PC-9 (cell line): Measurements from ENCODE around the gene FAM174C. TPM values are rescaled to one million over a fixed set of nuclear protein-coding genes. Genes with fewer than 3 reads are reported as not detected.

Experiments
- BruUV-seq: library from RNA; stranded (reverse); fragments of 400-500 nt; replicated peaks from 2 replicates; lab custom pipeline; 2021; lab: Mats Ljungman, UMichigan
- CTCF ChIA-PET: fragments of 300-600 bp; sonication (Branson Sonifier 250); formaldehyde crosslinking; loops from one replicate; lab custom pipeline; 2022; ENCODE audit warnings: antibody characterized with exemption; lab: Charles Lee
- POLR2A ChIA-PET: fragments of 300-600 bp; sonication (Branson Sonifier 250); formaldehyde crosslinking; loops from one replicate; lab custom pipeline; 2022; ENCODE audit warnings: antibody characterized with exemption; ENCODE audit not compliant: unreplicated experiment; lab: Charles Lee
- DNase-seq, 2 experiments: peaks; one replicate each; pipeline versions ENCODE4 v3.0.0 to v3.0.0-alpha.2; 2015 to 2022; ENCODE audit warnings: mixed read lengths in 1 of 2
- H2AFZ ChIP-seq: fragments of 200-600 bp; sonication (generic); 2 replicates; pipeline ENCODE4 v1.8.1; 2017; ENCODE audit warnings: antibody characterized with exemption
- H3F3A ChIP-seq: fragments of 200-600 bp; sonication (generic); 2 replicates; pipeline ENCODE4 v1.8.1; 2017; ENCODE audit warnings: antibody characterized with exemption, mild to moderate bottlenecking, low read depth; ENCODE audit not compliant: insufficient read depth
- H3K27ac ChIP-seq: fragments of 200-600 bp; sonication (generic); 2 replicates; pipeline ENCODE4 v1.6.1; 2016; ENCODE audit warnings: mixed run types
- H3K27me3 ChIP-seq: fragments of 200-600 bp; sonication (generic); 2 replicates; pipeline ENCODE4 v1.6.1; 2016; ENCODE audit warnings: low read depth, mixed run types; ENCODE audit not compliant: insufficient read depth
- H3K36me3 ChIP-seq: fragments of 200-600 bp; sonication (generic); 2 replicates; pipeline ENCODE4 v1.6.1; 2016; ENCODE audit warnings: low read depth, mixed run types
- H3K4me1 ChIP-seq: fragments of 200-600 bp; sonication (generic); replicated peaks from 2 replicates; pipeline ENCODE4 v1.6.1; 2016; ENCODE audit warnings: mixed run types; ENCODE audit not compliant: insufficient read depth
- H3K4me2 ChIP-seq: fragments of 200-600 bp; sonication (generic); 2 replicates; pipeline ENCODE4 v1.6.1; 2017; ENCODE audit warnings: mixed run types
- H3K4me3 ChIP-seq: fragments of 200-600 bp; sonication (generic); 2 replicates; pipeline ENCODE4 v1.6.1; 2016; ENCODE audit warnings: mixed run types
- H3K79me2 ChIP-seq: fragments of 200-600 bp; sonication (generic); 2 replicates; pipeline ENCODE4 v1.6.1; 2017; ENCODE audit warnings: low read depth, mixed run types
- H3K9me2 ChIP-seq: fragments of 200-600 bp; sonication (generic); 2 replicates; pipeline ENCODE4 v1.8.1; 2017; ENCODE audit warnings: mild to moderate bottlenecking; ENCODE audit not compliant: insufficient read depth
- H3K9me3 ChIP-seq: fragments of 200-600 bp; sonication (generic); 2 replicates; pipeline ENCODE4 v1.8.1; 2016; ENCODE audit warnings: low read depth; ENCODE audit not compliant: insufficient read depth
- H4K20me1 ChIP-seq: fragments of 200-600 bp; sonication (generic); 2 replicates; pipeline ENCODE4 v1.8.1; 2017; ENCODE audit not compliant: insufficient read depth
- EZH2 ChIP-seq: fragments of 200-600 bp; sonication (generic); IDR thresholded peaks from 2 replicates; pipeline ENCODE4 v1.8.0; 2017; ENCODE audit warnings: antibody characterized with exemption, low read depth
- intact Hi-C: fragments of 100-400 bp; cut with micrococcal nuclease; formaldehyde crosslinking; loops from one replicate; pipeline ENCODE4 v1.10.0; 2022; ENCODE audit not compliant: unreplicated experiment
- total RNA-seq: library from RNA; stranded (reverse); gene quantifications from 2 replicates; pipeline ENCODE4 v1.2.3, GENCODE V29; 2021
- TF ChIP-seq, protein P1 (sequence below): fragments of 200-600 bp; sonication (generic); conservative IDR thresholded peaks from 2 replicates; pipeline ENCODE4 v1.6.1; 2017; ENCODE audit warnings: mixed run types, antibody characterized with exemption, mild to moderate bottlenecking, moderate library complexity

FAM174C gene
- total RNA-seq, 1 experiment from 2014 or later, result 51.8 TPM

DNA sequence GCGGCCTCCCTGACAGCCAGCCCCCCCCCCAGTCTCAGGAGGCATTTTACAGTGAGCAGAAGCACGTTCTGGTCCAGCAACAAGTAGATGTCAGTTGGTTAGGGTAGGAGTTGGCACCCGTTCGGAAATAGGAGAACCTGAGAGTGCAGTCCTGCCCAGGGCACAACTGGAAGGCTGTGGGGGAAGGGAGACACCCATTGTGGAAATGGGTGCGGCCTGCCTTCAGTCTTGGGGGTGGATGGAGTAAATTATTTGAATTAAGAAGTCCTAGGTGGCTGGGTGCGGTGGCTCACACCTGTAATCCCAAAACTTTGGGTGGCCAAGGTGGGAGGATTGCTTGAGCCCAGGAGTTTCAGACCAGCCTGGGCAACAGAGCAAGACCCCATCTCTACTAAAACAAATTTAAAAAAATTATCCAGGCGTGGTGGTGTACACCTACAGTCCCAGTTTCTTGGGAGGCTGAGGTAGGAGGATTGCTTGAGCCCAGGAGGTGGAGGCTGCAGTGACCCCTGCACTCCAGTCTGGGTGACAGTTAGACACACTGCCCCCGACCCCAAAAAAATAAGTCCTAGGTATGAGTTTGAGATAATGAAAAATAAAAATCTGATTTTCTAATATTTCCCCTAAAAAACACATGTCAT, 5.0 kb upstream of the FAM174C start:
- intact Hi-C loops, result no loop called here
- H3K36me3 ChIP-seq, result peaks cover 11% of the 10 kb centered on the region; the same call in 1 of the 2 replicates

DNA sequence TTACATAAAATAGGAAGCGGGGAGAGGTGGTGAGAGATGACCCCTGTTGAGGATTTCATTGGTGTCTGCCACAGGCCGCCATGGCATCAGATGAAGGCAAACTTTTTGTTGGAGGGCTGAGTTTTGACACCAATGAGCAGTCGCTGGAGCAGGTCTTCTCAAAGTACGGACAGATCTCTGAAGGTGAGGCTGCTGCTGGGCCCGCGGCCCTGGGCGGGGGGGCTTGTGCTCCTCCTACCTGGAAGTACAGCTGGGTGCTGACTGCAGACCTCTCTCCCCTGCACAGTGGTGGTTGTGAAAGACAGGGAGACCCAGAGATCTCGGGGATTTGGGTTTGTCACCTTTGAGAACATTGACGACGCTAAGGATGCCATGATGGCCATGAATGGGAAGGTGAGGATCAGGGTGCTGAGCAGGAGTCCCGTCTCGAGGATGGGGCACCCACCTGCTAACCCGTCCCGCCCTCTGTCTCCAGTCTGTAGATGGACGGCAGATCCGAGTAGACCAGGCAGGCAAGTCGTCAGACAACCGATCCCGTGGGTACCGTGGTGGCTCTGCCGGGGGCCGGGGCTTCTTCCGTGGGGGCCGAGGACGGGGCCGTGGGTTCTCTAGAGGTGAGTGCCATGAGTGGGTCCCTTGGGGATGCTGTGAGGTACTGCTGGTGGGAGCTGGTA, 4.3 kb upstream of the FAM174C start:
- H4K20me1 ChIP-seq, result peaks cover 12% of the 10 kb centered on the region
- H3K79me2 ChIP-seq, result peaks cover 52% of the 10 kb centered on the region
- peak overlapping the region; percentile 84 for H3K4me2 ChIP-seq
- H3K27me3 ChIP-seq, result no peaks in the 10 kb centered on the region
- H3K4me1 ChIP-seq, result peaks cover 39% of the 10 kb centered on the region
- ChIA-PET CTCF (no interaction called here), POLR2A (no interaction called here)
- peak overlapping the region; percentile 67 for H3K4me3 ChIP-seq
- H3K9me2 ChIP-seq, result no peaks in the 10 kb centered on the region
- no TSS peak for BruUV-seq
- no peak overlapping the region for H2AFZ ChIP-seq
- TF ChIP-seq, protein P1, sequence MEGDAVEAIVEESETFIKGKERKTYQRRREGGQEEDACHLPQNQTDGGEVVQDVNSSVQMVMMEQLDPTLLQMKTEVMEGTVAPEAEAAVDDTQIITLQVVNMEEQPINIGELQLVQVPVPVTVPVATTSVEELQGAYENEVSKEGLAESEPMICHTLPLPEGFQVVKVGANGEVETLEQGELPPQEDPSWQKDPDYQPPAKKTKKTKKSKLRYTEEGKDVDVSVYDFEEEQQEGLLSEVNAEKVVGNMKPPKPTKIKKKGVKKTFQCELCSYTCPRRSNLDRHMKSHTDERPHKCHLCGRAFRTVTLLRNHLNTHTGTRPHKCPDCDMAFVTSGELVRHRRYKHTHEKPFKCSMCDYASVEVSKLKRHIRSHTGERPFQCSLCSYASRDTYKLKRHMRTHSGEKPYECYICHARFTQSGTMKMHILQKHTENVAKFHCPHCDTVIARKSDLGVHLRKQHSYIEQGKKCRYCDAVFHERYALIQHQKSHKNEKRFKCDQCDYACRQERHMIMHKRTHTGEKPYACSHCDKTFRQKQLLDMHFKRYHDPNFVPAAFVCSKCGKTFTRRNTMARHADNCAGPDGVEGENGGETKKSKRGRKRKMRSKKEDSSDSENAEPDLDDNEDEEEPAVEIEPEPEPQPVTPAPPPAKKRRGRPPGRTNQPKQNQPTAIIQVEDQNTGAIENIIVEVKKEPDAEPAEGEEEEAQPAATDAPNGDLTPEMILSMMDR, result no peak
- no peak for TF ChIP-seq EZH2
- H3K36me3 ChIP-seq, result peaks cover 11% of the 10 kb centered on the region; the same call in 1 of the 2 replicates
- no peaks in the 10 kb centered on the region for H3K9me3 ChIP-seq
- intact Hi-C loops, result no loop called here
- peak overlapping the region; percentile 82 for H3K27ac ChIP-seq
- H3F3A ChIP-seq, result peaks cover 47% of the 10 kb centered on the region
- no peak for DNase-seq

More for the DNA sequence above, 5.0 kb upstream of the FAM174C start:
- Histone ChIP-seq H3F3A (peaks cover 50% of the 10 kb centered on the region), H3K4me1 (peaks cover 44% of the 10 kb centered on the region), H3K4me2 (peak overlapping the region; percentile 84), H3K79me2 (peaks cover 51% of the 10 kb centered on the region), H3K9me3 (no peaks in the 10 kb centered on the region), H4K20me1 (peaks cover 12% of the 10 kb centered on the region), H3K27me3 (no peaks in the 10 kb centered on the region), H3K9me2 (no peaks in the 10 kb centered on the region), H2AFZ (no peak overlapping the region), H3K27ac (peak overlapping the region; percentile 82), H3K4me3 (peak overlapping the region; percentile 67)
- DNase-seq, result no peak
- no peak for TF ChIP-seq EZH2
- TF ChIP-seq, protein P1, result no peak
- POLR2A ChIA-PET, result no interaction called here
- no TSS peak for BruUV-seq
- CTCF ChIA-PET, result no interaction called here

DNA sequence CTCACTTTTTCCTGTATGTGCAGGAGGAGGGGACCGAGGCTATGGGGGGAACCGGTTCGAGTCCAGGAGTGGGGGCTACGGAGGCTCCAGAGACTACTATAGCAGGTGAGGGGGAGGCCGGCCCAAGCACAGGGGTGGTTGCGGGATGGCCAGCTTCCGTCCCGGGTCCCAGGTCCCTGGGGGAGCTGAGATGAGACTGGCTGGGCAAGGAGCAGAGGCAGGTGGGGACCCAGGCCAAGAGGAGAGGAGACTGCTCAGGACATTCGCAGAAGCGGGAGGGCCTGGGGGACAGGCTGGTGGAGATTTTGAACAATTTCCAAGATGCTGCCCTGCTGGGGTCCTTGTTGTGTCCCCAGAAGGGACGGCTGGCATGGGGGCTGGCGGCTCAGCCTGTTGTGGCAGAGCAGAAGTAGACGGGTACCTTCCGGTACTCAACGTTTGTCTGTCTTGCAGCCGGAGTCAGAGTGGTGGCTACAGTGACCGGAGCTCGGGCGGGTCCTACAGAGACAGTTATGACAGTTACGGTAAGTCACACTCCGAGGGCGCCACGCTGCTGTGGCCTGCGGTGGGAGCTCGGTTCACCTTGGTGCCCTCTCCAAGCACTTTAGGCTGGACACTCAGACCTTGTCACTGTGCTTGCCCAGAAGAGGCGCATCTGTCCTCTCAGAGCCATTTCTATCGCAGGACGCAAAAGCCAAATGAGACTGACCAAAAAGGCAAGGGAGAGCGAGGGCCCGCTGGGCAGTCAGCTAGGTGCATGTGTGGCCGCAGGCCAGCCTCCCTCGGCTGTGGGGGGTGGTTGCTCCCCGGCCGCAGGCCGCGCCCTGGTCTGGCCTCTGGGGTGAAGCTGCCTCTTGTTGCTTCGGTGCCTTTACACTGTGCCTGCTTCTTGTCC, 3.6 kb upstream of the FAM174C start:
- Histone ChIP-seq H3F3A (peaks cover 44% of the 10 kb centered on the region), H2AFZ (no peak overlapping the region), H3K9me3 (no peaks in the 10 kb centered on the region), H3K36me3 (peaks cover 11% of the 10 kb centered on the region; the same call in 1 of the 2 replicates), H3K9me2 (no peaks in the 10 kb centered on the region), H3K4me2 (peak overlapping the region; percentile 84; the same call in 1 of the 2 replicates), H3K27ac (no peak overlapping the region), H4K20me1 (peaks cover 12% of the 10 kb centered on the region), H3K79me2 (peaks cover 60% of the 10 kb centered on the region), H3K4me1 (peaks cover 37% of the 10 kb centered on the region), H3K27me3 (no peaks in the 10 kb centered on the region), H3K4me3 (no peak overlapping the region)
- BruUV-seq, result no TSS peak
- POLR2A ChIA-PET, result no interaction called here
- CTCF ChIA-PET, result no interaction called here
- intact Hi-C loops, result no loop called here
- TF ChIP-seq EZH2, result no peak
- TF ChIP-seq, protein P1, result no peak
- DNase-seq, result no peak
